IPS-11a (cell line): Measurements from ENCODE around the gene STEEP1.

ENCODE experiments used
- H3K4me3 ChIP-seq: one replicate; pipeline ENCODE4 v1.5.1; 2013; ENCODE audit warnings: low read depth, low read length, control low read depth

Gene STEEP1

DNA sequence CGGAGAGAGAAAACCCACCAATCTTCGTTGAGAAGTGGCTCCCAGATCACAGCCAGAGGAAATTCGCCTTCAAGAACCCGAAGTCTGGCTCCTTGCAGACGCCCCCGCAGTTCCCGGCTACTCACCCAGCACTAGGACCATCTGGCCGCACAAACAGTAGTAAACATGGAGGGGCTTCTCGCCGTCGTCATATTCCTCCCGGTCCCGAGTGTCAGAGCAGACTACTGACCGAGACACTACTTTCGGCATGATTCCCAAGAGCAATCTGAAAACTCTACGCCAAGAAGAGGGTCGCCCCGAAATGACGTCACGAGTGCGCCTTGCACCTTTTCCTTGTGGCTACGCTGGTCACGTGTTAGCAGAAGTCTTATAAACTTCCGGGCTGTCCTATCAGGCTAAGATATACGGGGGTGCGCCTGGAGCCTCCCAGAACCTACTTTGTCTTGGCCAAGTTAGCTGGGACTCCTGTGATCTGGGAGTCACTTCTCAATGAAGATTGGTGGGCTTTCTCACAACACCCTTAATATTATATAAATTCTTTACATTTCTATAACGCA lies at the start of gene STEEP1:
TSS of gene STEEP1 (minus strand) at position 303 of the 557 bp plus-strand sequence. CDS start at position 249, 54 bp downstream.
- H3K4me3 ChIP-seq = peak within 1 kb of the TSS; percentile 72

DNA sequence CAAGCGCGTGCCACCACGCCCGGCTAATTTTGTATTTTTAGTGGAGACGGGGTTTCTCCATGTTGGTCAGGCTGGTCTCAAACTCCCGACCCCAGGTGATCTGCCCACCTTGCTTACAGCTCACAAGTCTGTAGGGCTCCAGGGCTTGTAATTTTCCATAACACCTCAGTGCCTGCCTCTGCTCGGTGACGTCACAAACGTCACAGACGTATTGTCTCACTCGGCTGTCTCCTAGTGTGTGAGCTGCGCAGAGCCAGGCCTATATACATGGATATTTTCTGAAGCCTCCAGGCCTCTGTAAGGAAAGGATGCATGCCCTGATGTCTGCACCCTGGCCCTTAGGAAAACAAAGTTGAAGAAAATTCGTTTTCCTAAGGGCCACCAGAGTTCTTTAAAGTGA lies 49.6 kb upstream of the STEEP1 start:
- no peak overlapping the region for H3K4me3 ChIP-seq

DNA sequence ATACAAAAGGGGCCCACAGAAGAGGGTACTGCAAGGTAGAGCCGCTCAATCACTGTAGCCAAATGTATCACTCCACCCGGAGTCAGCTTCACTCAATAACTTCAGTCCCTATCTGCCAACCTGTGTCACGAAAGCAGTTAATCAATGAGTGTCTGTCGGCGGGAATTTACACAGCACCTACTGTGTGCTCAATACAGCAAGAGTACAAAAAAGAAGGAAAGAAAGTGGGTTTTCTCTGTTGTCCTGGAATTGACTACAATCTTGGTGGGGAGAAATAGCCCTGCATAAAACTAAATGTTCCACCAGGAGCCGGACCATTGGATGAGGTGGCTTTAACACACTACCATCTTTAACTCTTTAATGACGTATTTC lies 41.8 kb upstream of the STEEP1 start:
- H3K4me3 ChIP-seq = no peak overlapping the region

DNA sequence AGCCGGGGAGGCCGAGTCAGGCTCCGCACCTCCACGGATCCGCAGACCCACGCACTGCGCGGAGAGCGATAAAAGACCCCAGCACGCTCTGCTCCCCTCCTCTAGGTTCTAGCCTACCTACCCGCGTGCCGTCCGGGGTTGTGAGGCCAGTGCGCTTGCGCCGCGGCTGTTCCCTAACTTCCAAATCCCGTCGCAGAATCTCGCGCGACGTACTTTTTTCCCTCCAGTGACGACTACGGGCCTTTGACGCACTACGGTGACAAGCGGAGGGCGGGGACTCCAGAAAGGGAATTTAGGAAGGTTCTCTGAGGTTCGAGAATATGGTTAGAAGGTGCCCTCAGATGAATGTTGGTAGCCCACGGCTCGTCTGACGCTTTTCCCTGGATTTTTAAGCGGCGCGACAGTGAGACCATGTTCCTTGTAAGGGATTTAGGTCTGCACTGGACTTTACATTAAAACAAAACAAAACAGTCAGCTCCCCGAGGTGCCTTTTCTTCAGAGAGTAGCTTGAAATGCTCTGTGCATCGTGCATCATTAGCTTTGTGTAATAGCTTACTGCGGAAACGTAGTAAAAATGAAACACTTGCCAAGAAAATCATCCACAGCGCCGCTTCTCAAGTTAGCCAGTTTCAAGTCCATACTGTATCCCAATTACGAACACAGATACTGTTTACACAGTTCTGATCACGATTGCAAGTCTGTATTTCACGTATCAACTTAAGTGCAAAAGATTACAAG lies 41.2 kb upstream of the STEEP1 start, which contains the start of gene NKRF:
TSS of gene NKRF (minus strand) at position 145 of the 738 bp plus-strand sequence.
- peak within 1 kb of the TSS; percentile 85 for H3K4me3 ChIP-seq

DNA sequence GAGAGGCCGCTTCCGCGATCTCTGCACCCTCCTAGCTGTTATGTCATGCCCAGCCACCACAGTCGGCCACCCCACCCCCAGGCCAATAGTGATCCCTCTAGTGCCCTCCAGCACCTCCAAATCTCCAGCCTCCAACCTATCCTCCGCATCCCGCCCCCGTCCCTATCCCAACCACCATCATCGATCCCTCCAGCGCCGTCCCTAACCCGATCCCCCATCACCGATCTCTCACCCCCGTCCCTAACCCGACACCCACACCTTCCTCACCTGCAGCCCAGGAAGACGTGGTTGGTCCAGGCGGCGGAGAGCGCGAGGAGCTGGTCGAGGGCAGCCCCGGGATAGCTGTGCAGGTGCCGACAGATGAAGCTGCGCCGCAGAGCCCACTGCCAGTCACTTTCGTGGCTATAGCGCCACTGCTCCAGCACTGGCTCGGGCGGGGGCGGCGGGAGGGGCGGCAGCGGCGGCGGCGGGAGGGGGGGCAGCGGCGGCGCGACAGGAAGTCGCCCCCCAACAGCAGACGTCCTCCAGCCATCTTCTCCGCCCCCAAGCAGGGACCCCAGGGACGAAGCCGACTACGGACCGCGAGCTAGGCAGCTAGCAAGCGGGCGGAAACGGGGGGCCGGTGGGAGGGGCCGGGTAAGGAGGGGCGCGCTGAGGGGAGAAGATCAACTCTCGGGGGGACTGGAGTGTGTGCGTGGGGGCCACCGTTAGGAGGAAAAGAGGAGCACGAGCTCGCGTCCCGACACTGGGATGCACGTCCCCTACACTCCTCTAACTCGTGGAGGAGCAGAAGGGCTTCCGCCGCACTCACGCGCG lies 40.5 kb upstream of the STEEP1 start:
- peak overlapping the region; percentile 85 for H3K4me3 ChIP-seq

DNA sequence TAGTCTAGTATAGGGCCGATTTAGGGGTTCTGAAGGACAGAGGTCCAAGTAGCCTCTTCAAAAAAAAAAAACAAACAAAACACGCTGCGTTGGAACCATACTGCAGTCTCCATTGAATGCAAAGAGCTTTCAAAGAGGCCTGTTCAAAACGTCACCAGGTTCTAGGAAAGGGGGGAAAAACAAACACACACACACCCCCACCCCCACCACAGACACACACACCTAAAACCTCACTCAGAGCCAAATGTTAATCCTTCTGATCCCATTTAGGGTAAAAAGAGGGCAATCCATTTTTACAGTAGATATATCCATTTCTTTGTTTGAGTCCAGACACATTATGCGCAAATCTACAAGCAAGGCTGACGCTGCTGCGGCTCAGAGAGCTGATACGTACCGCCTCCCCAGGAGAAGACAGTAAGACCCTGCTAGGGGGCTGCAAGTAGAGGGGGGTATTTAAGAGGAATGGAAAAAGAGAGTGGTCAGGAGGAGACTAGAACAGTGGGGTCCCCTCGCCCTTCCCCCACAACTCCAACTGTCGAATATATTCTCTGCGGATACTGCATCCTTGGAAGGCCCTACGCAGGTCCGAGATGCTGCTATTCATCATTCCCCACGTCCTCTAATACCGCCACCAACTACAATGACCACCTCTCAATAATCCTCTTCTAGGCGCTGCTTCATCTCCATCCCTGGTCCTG lies 39.7 kb upstream of the STEEP1 start:
- peak overlapping the region; percentile 35 for H3K4me3 ChIP-seq

DNA sequence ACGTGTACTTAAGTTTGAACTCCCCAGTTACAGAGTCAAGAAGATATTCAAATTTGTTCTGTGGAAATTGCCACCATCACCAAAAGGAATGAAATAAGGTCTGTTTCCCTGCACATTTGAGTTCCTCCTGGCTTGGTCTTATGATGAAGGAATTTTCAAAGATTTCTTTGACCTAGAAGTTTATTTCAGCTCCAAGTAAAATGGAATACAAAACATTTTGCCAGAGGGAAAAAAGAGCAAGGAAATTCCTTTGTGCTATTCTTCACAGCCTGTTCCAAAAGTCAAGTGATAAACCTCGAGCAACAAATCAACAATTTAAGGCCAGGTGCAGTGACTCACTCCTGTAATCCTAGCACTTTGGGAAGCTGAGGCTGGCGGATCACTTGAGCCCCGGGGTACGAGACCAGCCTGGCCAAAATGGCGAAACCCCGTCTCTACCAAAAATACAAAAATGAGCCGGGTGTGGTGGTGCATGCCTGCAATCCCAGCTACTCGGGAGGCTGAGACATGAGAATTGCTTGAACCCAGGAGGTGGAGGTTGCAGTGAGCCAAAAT lies 37.6 kb upstream of the STEEP1 start:
- H3K4me3 ChIP-seq = no peak overlapping the region

DNA sequence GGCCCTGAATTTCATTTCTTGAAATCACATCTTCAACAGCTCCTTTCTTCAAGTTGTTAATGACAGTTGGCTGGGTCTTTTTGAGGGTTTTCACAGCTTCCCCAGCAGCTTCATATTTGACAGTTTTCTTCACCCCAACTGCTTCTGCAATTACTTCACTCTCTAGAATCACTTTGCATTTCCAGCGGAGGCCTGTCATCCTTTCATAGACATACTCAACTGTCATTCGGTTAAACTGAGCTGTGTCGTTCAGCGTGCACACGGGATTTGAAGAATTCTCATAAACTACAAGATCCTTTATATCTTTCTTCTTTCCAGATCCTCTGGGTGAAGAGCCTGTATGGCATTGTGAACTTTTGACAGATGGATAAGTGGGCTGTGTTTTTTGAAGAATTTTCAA lies 24.6 kb upstream of the STEEP1 start:
- no peak overlapping the region for H3K4me3 ChIP-seq

DNA sequence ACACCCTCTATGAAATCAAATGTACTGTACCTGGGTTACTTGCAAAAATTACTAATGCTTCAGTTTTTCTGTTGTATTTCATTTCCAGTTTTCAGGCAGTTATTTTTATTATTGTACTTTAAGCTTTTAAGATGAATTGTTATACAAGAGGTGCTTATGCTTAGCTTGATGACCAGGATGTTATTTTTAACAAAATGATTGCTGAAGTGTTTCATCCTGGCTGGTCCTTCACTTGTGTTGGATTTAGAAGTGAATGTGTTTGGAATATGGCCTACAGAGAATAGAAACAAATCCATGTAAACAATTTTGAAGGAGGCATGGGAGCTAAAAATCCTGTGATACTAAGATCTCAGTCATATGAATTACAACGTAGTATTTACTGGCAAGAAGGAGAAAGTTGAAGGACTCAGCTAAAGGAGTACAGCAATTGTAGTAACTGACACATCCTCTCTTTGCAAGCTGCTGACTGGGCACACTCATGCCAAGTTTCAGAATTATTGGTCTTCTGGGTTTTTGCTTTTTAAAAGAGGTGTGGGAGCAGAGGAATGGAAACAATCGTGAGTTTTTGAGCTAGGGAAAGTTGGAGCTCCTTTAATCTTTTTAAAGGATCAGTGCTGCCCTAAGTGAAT lies 18.3 kb upstream of the STEEP1 start:
- H3K4me3 ChIP-seq = no peak overlapping the region

DNA sequence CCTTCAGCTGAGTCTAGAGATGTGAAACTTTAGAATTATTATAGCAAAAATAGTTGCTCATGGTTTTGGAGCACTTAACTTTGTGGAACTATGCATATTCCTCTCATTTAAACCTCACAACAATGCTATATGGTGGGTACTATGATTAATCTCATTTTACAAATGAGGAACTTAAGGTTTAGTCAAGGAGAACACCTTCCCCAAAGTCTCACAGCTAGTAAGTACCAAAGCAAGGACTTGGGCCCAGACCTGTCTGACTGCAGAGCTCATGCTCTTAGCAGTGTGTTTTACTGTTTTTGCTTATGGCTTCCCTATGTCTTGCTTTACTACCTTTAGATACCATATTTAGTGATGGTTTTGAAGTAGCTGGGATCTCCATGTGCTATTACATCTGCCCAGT lies 14.2 kb upstream of the STEEP1 start:
- no peak overlapping the region for H3K4me3 ChIP-seq

DNA sequence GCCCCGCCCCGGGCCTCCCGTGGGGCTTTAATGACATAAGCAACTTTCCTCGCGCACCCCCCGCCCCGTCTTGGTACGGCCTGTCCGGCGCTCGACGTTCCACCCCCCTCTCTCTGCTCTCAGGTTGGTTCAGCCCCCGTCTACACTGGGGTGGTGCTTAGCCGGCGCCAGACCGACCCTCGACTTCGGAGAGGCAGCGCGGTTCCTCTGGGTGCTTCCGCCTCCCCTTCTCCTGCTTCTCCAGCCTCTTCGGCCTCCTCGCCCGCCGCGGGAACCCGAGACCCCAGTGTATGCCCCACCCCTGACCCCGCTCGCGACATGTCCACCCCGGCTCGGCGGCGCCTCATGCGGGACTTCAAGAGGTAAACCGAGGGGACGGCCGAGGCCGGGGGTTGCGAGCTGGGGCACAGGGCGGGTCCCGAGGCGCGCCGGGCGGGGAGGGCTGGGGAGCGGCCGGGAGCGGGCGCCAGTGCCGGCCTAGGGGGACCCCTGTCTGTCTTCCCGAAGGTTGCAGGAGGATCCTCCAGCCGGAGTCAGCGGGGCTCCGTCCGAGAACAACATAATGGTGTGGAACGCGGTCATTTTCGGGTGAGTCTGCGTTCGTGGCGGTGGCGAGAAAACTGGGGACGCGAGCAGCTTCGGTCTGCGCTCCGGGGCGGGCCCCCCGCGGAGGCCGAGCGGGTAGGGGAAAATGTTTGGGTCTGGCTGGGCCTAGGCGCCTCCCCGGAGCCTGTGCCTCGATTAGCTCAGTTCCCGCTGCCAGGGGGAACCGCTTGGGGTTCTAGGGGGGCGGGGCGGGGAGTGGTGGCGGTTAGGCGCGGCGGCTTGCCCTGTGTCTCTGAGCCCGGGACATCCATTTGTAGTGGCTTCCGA lies 9.4 kb upstream of the STEEP1 start, which contains the start of gene UBE2A:
TSS of gene UBE2A (plus strand) at position 170 of the 873 bp plus-strand sequence. CDS start at position 319, 149 bp downstream.
- H3K4me3 ChIP-seq = peak within 1 kb of the TSS; percentile 61

DNA sequence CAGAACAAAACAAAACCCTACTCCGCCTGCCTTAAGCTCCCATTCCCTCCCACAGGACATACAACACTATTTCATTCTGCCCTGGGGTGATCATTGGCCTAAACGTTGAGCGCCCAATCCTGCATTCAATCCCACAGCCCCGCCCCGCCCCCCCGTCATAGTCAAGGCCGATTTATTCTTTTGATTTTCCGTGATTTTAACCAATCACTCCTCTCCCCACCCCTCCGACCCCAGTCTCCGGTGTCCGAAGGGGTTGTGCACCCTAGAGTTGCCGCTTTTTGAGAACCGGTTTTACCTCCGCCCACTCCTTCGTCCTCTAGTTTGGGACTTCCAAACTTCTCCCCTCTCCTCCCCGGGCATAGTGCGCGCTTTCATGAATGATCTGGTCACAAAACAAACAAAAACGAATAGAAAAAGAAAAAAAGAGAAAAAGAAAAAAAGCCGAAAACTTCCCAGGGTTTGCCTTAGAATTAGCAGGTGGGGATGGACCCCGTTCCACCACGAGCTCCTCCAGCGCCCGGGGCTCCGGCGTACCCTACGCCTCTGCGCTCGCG lies 8.7 kb upstream of the STEEP1 start:
- peak overlapping the region; percentile 61 for H3K4me3 ChIP-seq

DNA sequence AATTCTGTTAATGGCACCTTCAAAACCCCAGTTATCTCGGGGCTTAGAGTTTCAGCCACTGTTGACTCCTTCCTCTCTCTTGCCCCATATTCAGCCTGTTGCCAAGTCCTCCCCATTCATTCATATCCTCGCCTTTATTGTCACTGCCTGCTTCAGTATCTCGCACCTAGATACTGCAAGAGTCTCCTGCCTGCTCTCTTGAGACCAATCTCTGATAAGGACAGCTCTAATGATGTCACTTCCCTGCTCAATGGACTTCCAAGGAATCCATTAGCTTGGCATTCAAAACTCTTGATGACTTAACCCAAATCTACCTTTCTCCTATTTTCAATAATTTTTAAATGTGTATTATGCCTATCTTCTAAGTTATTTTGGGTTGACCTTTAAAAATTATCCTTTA lies 8.0 kb upstream of the STEEP1 start:
- H3K4me3 ChIP-seq = peak overlapping the region; percentile 24

DNA sequence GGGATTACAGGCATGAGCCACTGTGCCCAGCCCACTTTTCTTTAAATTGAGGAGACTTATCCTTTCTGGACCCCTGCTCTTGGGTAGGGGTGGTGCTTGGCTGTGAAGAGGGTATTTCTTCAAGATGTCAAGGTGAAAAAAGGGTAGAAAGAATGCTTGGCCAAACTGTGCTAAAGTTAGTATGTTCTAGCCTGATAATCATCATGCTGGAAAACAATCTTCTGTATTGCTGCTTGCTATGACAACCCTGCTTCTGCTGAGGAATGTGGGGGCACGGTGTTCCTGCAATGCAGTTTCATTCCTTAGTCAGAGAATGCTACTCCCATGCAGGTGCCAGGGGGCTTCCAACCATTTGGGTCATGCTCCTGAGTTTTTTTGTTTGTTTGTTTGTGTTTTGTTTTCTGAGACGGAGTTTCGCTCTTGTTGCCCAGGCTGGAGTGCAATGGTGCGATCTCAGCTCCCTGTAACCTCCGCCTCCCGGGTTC lies 5.2 kb upstream of the STEEP1 start:
- no peak overlapping the region for H3K4me3 ChIP-seq

DNA sequence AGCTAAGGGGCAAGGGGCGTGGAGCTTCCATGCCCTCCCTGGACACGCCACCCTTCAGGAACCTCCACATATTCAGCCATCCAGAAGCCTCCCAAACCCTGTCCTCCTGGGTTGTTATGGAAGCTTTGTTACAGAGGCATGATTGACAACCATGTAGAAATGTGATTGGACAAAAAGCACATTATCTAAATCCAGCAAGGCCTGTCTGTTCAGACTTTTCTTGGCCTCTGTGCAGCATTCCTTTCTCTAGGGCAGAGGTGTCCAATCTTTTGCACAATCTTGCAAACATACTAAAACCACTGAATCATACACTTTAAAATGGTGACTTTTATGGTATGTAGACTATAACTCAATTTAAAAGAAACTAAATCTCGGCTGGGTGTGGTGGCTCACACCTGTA lies 12.7 kb downstream of the STEEP1 start:
- no peak overlapping the region for H3K4me3 ChIP-seq

DNA sequence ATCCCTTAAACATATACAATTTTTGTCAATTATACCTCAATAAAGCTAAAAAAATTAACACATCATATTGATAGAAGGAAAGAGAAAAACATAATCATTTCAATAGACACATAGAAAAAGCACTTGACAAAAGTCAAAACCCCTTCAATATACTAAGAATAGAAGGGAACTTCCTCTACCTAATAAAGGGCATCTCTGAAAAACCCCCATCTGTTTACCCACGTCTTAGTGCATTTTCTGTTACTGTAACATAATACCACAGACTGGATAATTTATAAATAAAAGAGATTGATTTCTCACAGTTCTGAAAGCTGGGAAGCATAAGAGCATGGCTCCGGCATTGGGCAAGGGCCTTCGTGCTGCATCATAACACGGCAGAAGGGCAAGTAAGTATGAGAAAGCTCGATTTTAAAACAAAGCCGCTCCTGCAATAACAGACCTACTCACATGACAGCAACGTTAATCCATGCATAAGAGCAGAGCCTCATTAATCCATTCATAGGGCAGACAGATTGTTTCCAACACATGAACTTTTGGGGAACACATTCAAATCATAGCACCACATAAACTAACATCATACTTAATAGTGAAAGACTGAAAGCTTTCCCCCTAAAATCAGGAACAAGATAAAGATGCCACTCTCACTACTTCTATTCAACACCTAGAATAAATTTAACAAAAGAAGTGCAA lies 15.7 kb downstream of the STEEP1 start:
- H3K4me3 ChIP-seq = no peak overlapping the region

DNA sequence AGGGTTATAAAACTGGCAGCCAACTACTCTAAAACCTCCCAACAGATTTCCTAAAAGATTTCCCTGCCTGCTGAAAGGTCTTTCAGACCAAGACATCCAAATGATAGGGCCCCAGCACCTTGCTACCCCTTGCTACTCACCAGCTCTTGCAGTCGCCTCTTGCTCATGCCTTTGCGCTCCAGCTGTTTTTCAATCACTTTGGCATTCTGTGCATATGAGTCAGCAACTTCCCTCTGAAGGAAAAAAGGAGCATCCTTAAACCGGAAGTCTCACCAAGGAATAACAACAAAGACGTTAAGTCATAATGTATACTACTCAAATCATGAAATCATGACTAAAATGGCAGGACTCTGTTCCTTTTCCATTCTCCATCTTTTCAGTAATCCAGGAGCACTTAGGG lies 24.0 kb downstream of the STEEP1 start:
- no peak overlapping the region for H3K4me3 ChIP-seq

DNA sequence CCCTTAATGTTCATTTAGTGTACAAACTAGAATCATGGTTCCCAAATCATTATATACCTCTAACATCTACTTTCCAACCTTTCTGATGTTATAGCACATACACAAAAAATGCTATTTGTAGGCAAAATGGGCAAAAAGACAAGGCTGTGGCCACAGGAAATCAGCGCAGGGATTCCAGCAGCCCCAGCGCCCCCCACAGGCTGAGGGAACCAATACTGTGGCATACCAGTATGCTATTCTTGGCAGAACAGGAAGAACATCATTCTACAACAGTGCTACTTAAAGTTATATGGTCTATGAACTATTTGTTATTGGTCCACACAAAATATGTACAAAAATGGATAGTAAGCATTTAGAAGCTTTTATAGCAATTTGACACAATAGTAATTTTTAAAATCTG lies 25.3 kb downstream of the STEEP1 start:
- no peak overlapping the region for H3K4me3 ChIP-seq
